HEK293 (cell line): ENCODE data around the gene EFCAB6.

Source experiments
- CTCF ChIA-PET: fragments of 350-600 bp; formaldehyde crosslinking; extraction: SDS; loops from one replicate; lab custom pipeline; 2021; ENCODE audit warnings: antibody characterized with exemption; lab: Yijun Ruan, JAX
- POLR2A ChIA-PET: fragments of 300-600 bp; formaldehyde crosslinking; extraction: SDS; loops from one replicate; lab custom pipeline; 2020; ENCODE audit warnings: antibody characterized with exemption, inconsistent platforms; lab: Yijun Ruan, JAX
- H3K27ac ChIP-seq: fragments of 200-500 bp; sonication (Bioruptor generic); 2 replicates; pipeline ENCODE4 v1.5.1; 2014; ENCODE audit warnings: low read depth, low read length, control low read depth, inconsistent platforms; ENCODE audit errors: extremely low read depth
- H3K36me3 ChIP-seq, 2 experiments: fragments of 200-500 bp in 1 of 2; sonication (Bioruptor generic) in 1 of 2; 1 replicate in 1 of 2; 2 replicates in 1 of 2; pipeline ENCODE4 v1.5.1; 2014 to 2017; ENCODE audit warnings: inconsistent platforms in 2 of 2, low read length in 2 of 2; ENCODE audit not compliant: control insufficient read depth in 2 of 2, insufficient read depth in 1 of 2
- H3K4me1 ChIP-seq: fragments of 200-500 bp; sonication (Bioruptor generic); 2 replicates; pipeline ENCODE4 v1.5.1; 2014; ENCODE audit warnings: mild to moderate bottlenecking, low read length, inconsistent platforms; ENCODE audit not compliant: control insufficient read depth, insufficient read depth
- H3K4me3 ChIP-seq: 2 replicates; pipeline ENCODE4 v1.5.1; 2011; ENCODE audit warnings: low read depth, mild to moderate bottlenecking, control low read depth, low read length, moderate library complexity
- H3K9me3 ChIP-seq: fragments of 200-500 bp; sonication (Bioruptor generic); 2 replicates; pipeline ENCODE4 v1.5.1; 2014; ENCODE audit warnings: low read depth, low read length, inconsistent platforms; ENCODE audit not compliant: control insufficient read depth, insufficient read depth
- EGR2 ChIP-seq: fragments of 450-650 bp; formaldehyde crosslinking; IDR thresholded peaks from 2 replicates; pipeline ENCODE4 v1.5.1; 2016; ENCODE audit warnings: low read depth, missing biosample characterization, missing genetic modification characterization
- GLIS2 ChIP-seq: fragments of 450-650 bp; formaldehyde crosslinking; IDR thresholded peaks from 2 replicates; pipeline ENCODE4 v1.5.1; 2016; ENCODE audit warnings: missing biosample characterization, missing genetic modification characterization
- HOXA7 ChIP-seq: sonication (generic); formaldehyde crosslinking; IDR thresholded peaks from 2 replicates; pipeline ENCODE4 v1.8.1; 2022; ENCODE audit warnings: missing genetic modification reagents, borderline replicate concordance
- SP3 ChIP-seq: fragments of 450-650 bp; formaldehyde crosslinking; IDR thresholded peaks from 2 replicates; pipeline ENCODE4 v1.5.1; 2016; ENCODE audit warnings: missing biosample characterization, missing genetic modification characterization
- ZBTB17 ChIP-seq: fragments of 450-650 bp; formaldehyde crosslinking; IDR thresholded peaks from 2 replicates; pipeline ENCODE4 v1.5.1; 2016; ENCODE audit warnings: missing biosample characterization, missing genetic modification characterization
- ZBTB20 ChIP-seq: fragments of 450-650 bp; formaldehyde crosslinking; IDR thresholded peaks from 2 replicates; pipeline ENCODE4 v1.5.1; 2016; ENCODE audit warnings: missing biosample characterization, missing genetic modification characterization
- ZBTB21 ChIP-seq: fragments of 450-650 bp; formaldehyde crosslinking; IDR thresholded peaks from 2 replicates; pipeline ENCODE4 v1.5.1; 2017; ENCODE audit warnings: missing biosample characterization, missing genetic modification characterization
- ZBTB44 ChIP-seq: fragments of 450-650 bp; IDR thresholded peaks from 2 replicates; pipeline ENCODE4 v1.5.1; 2018; ENCODE audit warnings: missing biosample characterization, mild to moderate bottlenecking, missing genetic modification characterization
- ZBTB8A ChIP-seq: fragments of 450-650 bp; formaldehyde crosslinking; IDR thresholded peaks from 2 replicates; pipeline ENCODE4 v1.5.1; 2016; ENCODE audit warnings: missing biosample characterization, missing genetic modification characterization
- ZFHX2 ChIP-seq: fragments of 450-650 bp; formaldehyde crosslinking; conservative IDR thresholded peaks from 2 replicates; pipeline ENCODE4 v1.5.1; 2016; ENCODE audit warnings: missing biosample characterization, missing genetic modification characterization
- ZNF10 ChIP-seq: fragments of 450-650 bp; formaldehyde crosslinking; IDR thresholded peaks from 2 replicates; pipeline ENCODE4 v1.5.1; 2017; ENCODE audit warnings: missing biosample characterization, missing genetic modification characterization
- ZNF132 ChIP-seq: fragments of 450-650 bp; formaldehyde crosslinking; IDR thresholded peaks from 2 replicates; pipeline ENCODE4 v1.5.1; 2017; ENCODE audit warnings: missing biosample characterization, missing genetic modification characterization, borderline replicate concordance
- ZNF18 ChIP-seq: fragments of 450-650 bp; formaldehyde crosslinking; IDR thresholded peaks from 2 replicates; pipeline ENCODE4 v1.5.1; 2016; ENCODE audit warnings: missing biosample characterization, missing genetic modification characterization
- ZNF37A ChIP-seq: fragments of 450-650 bp; IDR thresholded peaks from 2 replicates; pipeline ENCODE4 v1.5.1; 2018; ENCODE audit warnings: missing biosample characterization, missing genetic modification characterization
- ZNF513 ChIP-seq: fragments of 450-650 bp; IDR thresholded peaks from 2 replicates; pipeline ENCODE4 v1.5.1; 2018; ENCODE audit warnings: missing biosample characterization, missing genetic modification characterization
- ZNF555 ChIP-seq: fragments of 450-650 bp; formaldehyde crosslinking; conservative IDR thresholded peaks from 2 replicates; pipeline ENCODE4 v1.5.1; 2017; ENCODE audit warnings: missing biosample characterization, mild to moderate bottlenecking, missing genetic modification characterization, inconsistent platforms
- ZNF664 ChIP-seq: fragments of 450-650 bp; formaldehyde crosslinking; IDR thresholded peaks from 2 replicates; pipeline ENCODE4 v1.5.1; 2016; ENCODE audit warnings: missing biosample characterization, missing genetic modification characterization
- ZNF677 ChIP-seq: fragments of 450-650 bp; IDR thresholded peaks from 2 replicates; pipeline ENCODE4 v1.5.0; 2018; ENCODE audit warnings: missing biosample characterization, mild to moderate bottlenecking, missing genetic modification characterization, moderate library complexity
- ZNF785 ChIP-seq: fragments of 450-650 bp; formaldehyde crosslinking; IDR thresholded peaks from 2 replicates; pipeline ENCODE4 v1.5.1; 2016; ENCODE audit warnings: missing biosample characterization, missing genetic modification characterization

The EFCAB6 gene

GRCh38 chr22:43567691-43568324 is 244.3 kb downstream of the EFCAB6 start:
- ChIA-PET CTCF (interaction anchor here (0.6 to 1.0 kb wide), 2 partner anchors 151 to 667 kb away, joined by 3 read pairs; no protein-coding TSS in a partner anchor), POLR2A (no interaction called here)
- Histone ChIP-seq H3K27ac (no peak overlapping the region), H3K4me1 (no peaks in the 10 kb centered on the region), H3K36me3 (no peaks in the 10 kb centered on the region), H3K9me3 (no peaks in the 10 kb centered on the region), H3K4me3 (no peak overlapping the region)
- peak; percentile 84 for TF ChIP-seq ZFHX2 (tag by site-specific recombination)
- no peak for TF ChIP-seq ZNF664 (tag by site-specific recombination)
- TF ChIP-seq ZBTB44 (tag by site-specific recombination) = no peak
- no peak for TF ChIP-seq SP3 (tag by site-specific recombination)
- TF ChIP-seq EGR2 (tag by site-specific recombination) = peak; percentile 82
- TF ChIP-seq HOXA7 (CRISPR knock-in tag) = no peak
- TF ChIP-seq ZBTB17 (tag by site-specific recombination) = no peak

- no peaks in the 10 kb centered on the region for H3K36me3 ChIP-seq
- no peaks in the 10 kb centered on the region for H3K4me1 ChIP-seq
- H3K9me3 ChIP-seq = no peaks in the 10 kb centered on the region
- TF ChIP-seq ZNF513 (tag by site-specific recombination) = peak; percentile 27; the same call in 1 of the 2 replicates
- no peak for TF ChIP-seq SP3 (tag by site-specific recombination)
- TF ChIP-seq ZFHX2 (tag by site-specific recombination) = peak; percentile 75
- no peak for TF ChIP-seq ZBTB8A (tag by site-specific recombination)
- TF ChIP-seq ZNF132 (tag by site-specific recombination) = no peak
- no peak for TF ChIP-seq GLIS2 (tag by site-specific recombination)
- no peak for TF ChIP-seq ZNF785
- no peak for TF ChIP-seq ZNF10 (tag by site-specific recombination)
- peak; percentile 91 for TF ChIP-seq EGR2 (tag by site-specific recombination)
- TF ChIP-seq ZBTB20 = no peak
- no peak for TF ChIP-seq ZBTB21 (tag by site-specific recombination)
- TF ChIP-seq ZNF677 (tag by site-specific recombination) = no peak
- TF ChIP-seq ZNF18 (tag by site-specific recombination) = no peak
- no peak for TF ChIP-seq ZNF555 (tag by site-specific recombination)
- TF ChIP-seq ZNF37A (tag by site-specific recombination) = no peak
- CTCF ChIA-PET = interaction anchor here (0.6 to 1.0 kb wide), 2 partner anchors 150 to 167 kb away, joined by 3 read pairs; no protein-coding TSS in a partner anchor
- H3K4me3 ChIP-seq = no peak overlapping the region
- POLR2A ChIA-PET = no interaction called here
- H3K27ac ChIP-seq = no peak overlapping the region
Observed at GRCh38 chr22:43566561-43567332, 245.4 kb downstream of the EFCAB6 start.
